Middle frontal gyrus (tissue), 1 donor: Measurements from ENCODE around the gene SLC2A11.
A peak's percentile ranks its signal among the peaks of the same experiment; 100 is the strongest.

Experiments
- DNase-seq: peaks from one replicate; pipeline ENCODE4 v3.0.0-alpha.2; 2015; ENCODE audit warnings: low spot score; ENCODE audit errors: extremely low spot score

The SLC2A11 gene

GRCh38 chr22:23857606-23858483, at the start of gene SLC2A11:
TSS of gene SLC2A11 (plus strand) at chr22:23857875. CDS start at chr22:23858000, 125 bp downstream.
- DNase-seq = peak; percentile 98

- no peak for DNase-seq
Observed at GRCh38 chr22:23812378-23812777, 45.3 kb upstream of the SLC2A11 start.

- DNase-seq = no peak
Observed at GRCh38 chr22:23815541-23816155, 42.0 kb upstream of the SLC2A11 start.

GRCh38 chr22:23816156-23816976, 41.3 kb upstream of the SLC2A11 start:
- DNase-seq = peak; percentile 38

GRCh38 chr22:23817146-23817545, 40.5 kb upstream of the SLC2A11 start:
- DNase-seq = no peak

- DNase-seq = no peak
Observed at GRCh38 chr22:23818541-23818940, 39.1 kb upstream of the SLC2A11 start.

GRCh38 chr22:23820748-23821211, 36.9 kb upstream of the SLC2A11 start:
- no peak for DNase-seq

- DNase-seq = no peak
Observed at GRCh38 chr22:23822101-23822671, 35.5 kb upstream of the SLC2A11 start.

- no peak for DNase-seq
Observed at GRCh38 chr22:23823331-23823791, 34.3 kb upstream of the SLC2A11 start.

- DNase-seq = no peak
Observed at GRCh38 chr22:23824476-23825245, 33.0 kb upstream of the SLC2A11 start.

- DNase-seq = no peak
Observed at GRCh38 chr22:23825246-23825905, 32.3 kb upstream of the SLC2A11 start.

- DNase-seq = no peak
Observed at GRCh38 chr22:23826510-23827350, 30.9 kb upstream of the SLC2A11 start.

- DNase-seq = no peak
Observed at GRCh38 chr22:23827351-23827995, 30.2 kb upstream of the SLC2A11 start.

- no peak for DNase-seq
Observed at GRCh38 chr22:23828800-23829680, 28.6 kb upstream of the SLC2A11 start.

- no peak for DNase-seq
Observed at GRCh38 chr22:23829845-23830372, 27.8 kb upstream of the SLC2A11 start.

- DNase-seq = no peak
Observed at GRCh38 chr22:23831261-23831660, 26.4 kb upstream of the SLC2A11 start.

- DNase-seq = no peak
Observed at GRCh38 chr22:23831781-23832180, 25.9 kb upstream of the SLC2A11 start.
